Mesothelial cell of epicardium (in vitro differentiated cells): ENCODE data around the gene AGPAT3. TPM values are rescaled to one million over a fixed set of nuclear protein-coding genes. Genes with fewer than 3 reads are reported as not detected.
"Not testable (repeated sequence)": the region's sequence is repeated elsewhere in the genome, so short reads cannot be mapped to it uniquely, and the experiment has no call there.

ENCODE experiments used
- DNase-seq, 2 experiments: peaks; one replicate each; pipeline ENCODE4 v3.0.0; 2021; ENCODE audit warnings: low spot score in 2 of 2; ENCODE audit not compliant: unreplicated experiment in 2 of 2
- H3K27ac Mint-ChIP-seq: 2 replicates; pipeline ENCODE4 v1.8.0; 2021; ENCODE audit warnings: mixed read lengths
- H3K27me3 Mint-ChIP-seq: 2 replicates; pipeline ENCODE4 v1.8.0; 2021; ENCODE audit warnings: low read depth, mixed read lengths
- H3K36me3 Mint-ChIP-seq: 2 replicates; pipeline ENCODE4 v1.8.0; 2021; ENCODE audit warnings: mixed read lengths
- H3K4me1 Mint-ChIP-seq: 2 replicates; pipeline ENCODE4 v1.8.0; 2021; ENCODE audit warnings: mixed read lengths
- H3K4me3 Mint-ChIP-seq: 2 replicates; pipeline ENCODE4 v1.8.0; 2021; ENCODE audit warnings: mild to moderate bottlenecking, moderate library complexity, mixed read lengths
- H3K9me3 Mint-ChIP-seq: 2 replicates; pipeline ENCODE4 v1.8.0; 2021; ENCODE audit warnings: mixed read lengths
- CTCF ChIP-seq: fragments of 200-600 bp; sonication (generic); IDR thresholded peaks from one replicate; pipeline ENCODE4 v1.5.0; 2021; ENCODE audit warnings: antibody characterized with exemption; ENCODE audit not compliant: unreplicated experiment
- total RNA-seq: library from RNA; stranded (reverse); gene quantifications from 3 replicates; pipeline ENCODE4 v1.2.1, GENCODE V29; 2021

Gene AGPAT3
- total RNA-seq, 1 donor from 2014 or later = 71.0 TPM

- H3K4me3 Mint-ChIP-seq = no peak overlapping the region
- no peaks in the 10 kb centered on the region for H3K36me3 Mint-ChIP-seq
- DNase-seq = no peak
- H3K27me3 Mint-ChIP-seq = peaks cover 2% of the 10 kb centered on the region
- peaks cover 6% of the 10 kb centered on the region for H3K9me3 Mint-ChIP-seq
- no peak overlapping the region for H3K27ac Mint-ChIP-seq
- TF ChIP-seq CTCF = no peak
- peaks cover 2% of the 10 kb centered on the region for H3K4me1 Mint-ChIP-seq
Observed at GRCh38 chr21:43819511-43820405, 45.3 kb upstream of the AGPAT3 start.

GRCh38 chr21:43820466-43820865, 44.6 kb upstream of the AGPAT3 start:
- Mint-ChIP-seq H3K27ac (no peak overlapping the region), H3K4me3 (no peak overlapping the region), H3K36me3 (no peaks in the 10 kb centered on the region), H3K27me3 (no peaks in the 10 kb centered on the region), H3K4me1 (no peaks in the 10 kb centered on the region), H3K9me3 (peaks cover 6% of the 10 kb centered on the region)
- no peak for TF ChIP-seq CTCF
- no peak for DNase-seq

- not testable (repeated sequence) for H3K4me1 Mint-ChIP-seq, H3K27ac Mint-ChIP-seq, H3K36me3 Mint-ChIP-seq, H3K27me3 Mint-ChIP-seq, H3K9me3 Mint-ChIP-seq, DNase-seq, H3K4me3 Mint-ChIP-seq
Observed at GRCh38 chr21:43822166-43822565, 42.9 kb upstream of the AGPAT3 start.

GRCh38 chr21:43822741-43823140, 42.3 kb upstream of the AGPAT3 start:
- H3K27ac Mint-ChIP-seq, H3K36me3 Mint-ChIP-seq, DNase-seq, H3K4me3 Mint-ChIP-seq, H3K9me3 Mint-ChIP-seq, H3K27me3 Mint-ChIP-seq, H3K4me1 Mint-ChIP-seq: not testable (repeated sequence)

GRCh38 chr21:43824333-43825241, 40.4 kb upstream of the AGPAT3 start:
- no peak for DNase-seq
- no peak overlapping the region for H3K4me3 Mint-ChIP-seq
- no peaks in the 10 kb centered on the region for H3K9me3 Mint-ChIP-seq
- H3K36me3 Mint-ChIP-seq = no peaks in the 10 kb centered on the region
- H3K27me3 Mint-ChIP-seq = peaks cover 6% of the 10 kb centered on the region
- no peaks in the 10 kb centered on the region for H3K4me1 Mint-ChIP-seq
- TF ChIP-seq CTCF = no peak
- no peak overlapping the region for H3K27ac Mint-ChIP-seq

- TF ChIP-seq CTCF = no peak
- H3K36me3 Mint-ChIP-seq = no peaks in the 10 kb centered on the region
- no peaks in the 10 kb centered on the region for H3K4me1 Mint-ChIP-seq
- DNase-seq = no peak
- H3K27ac Mint-ChIP-seq = no peak overlapping the region
- peaks cover 8% of the 10 kb centered on the region for H3K27me3 Mint-ChIP-seq
- no peak overlapping the region for H3K4me3 Mint-ChIP-seq
- no peaks in the 10 kb centered on the region for H3K9me3 Mint-ChIP-seq
Observed at GRCh38 chr21:43825242-43825935, 39.6 kb upstream of the AGPAT3 start.
